HepG2 (cell line): ENCODE results near the gene CCL27. TPM values are rescaled to one million over a fixed set of nuclear protein-coding genes. Genes with fewer than 3 reads are reported as not detected.
A peak's percentile ranks its signal among the peaks of the same experiment; 100 is the strongest.

Source experiments
- AKNA ChIP-seq: sonication (generic); formaldehyde crosslinking; IDR thresholded peaks from 2 replicates; pipeline ENCODE4 v1.4.0; 2020; ENCODE audit warnings: missing genetic modification reagents, borderline replicate concordance
- CBFB ChIP-seq: sonication (generic); formaldehyde crosslinking; IDR thresholded peaks from 2 replicates; pipeline ENCODE4 v1.4.0; 2020; ENCODE audit warnings: missing genetic modification reagents
- DMTF1 ChIP-seq: sonication (generic); formaldehyde crosslinking; IDR thresholded peaks from 2 replicates; pipeline ENCODE4 v1.4.0; 2020; ENCODE audit warnings: mild to moderate bottlenecking, missing genetic modification reagents
- DRAP1 ChIP-seq: IDR thresholded peaks from 2 replicates; pipeline ENCODE4 v1.6.1; 2016; ENCODE audit warnings: missing genetic modification reagents, missing compliant biosample characterization
- EED ChIP-seq: sonication (generic); formaldehyde crosslinking; IDR thresholded peaks from 2 replicates; pipeline ENCODE4 v1.5.0; 2020; ENCODE audit warnings: mild to moderate bottlenecking, missing genetic modification reagents
- NPAS2 ChIP-seq: sonication (generic); formaldehyde crosslinking; IDR thresholded peaks from 2 replicates; pipeline ENCODE4 v1.8.0; 2022; ENCODE audit warnings: mild to moderate bottlenecking, missing genetic modification reagents, borderline replicate concordance
- SAP130 ChIP-seq: IDR thresholded peaks from 2 replicates; pipeline ENCODE4 v1.6.1; 2016; ENCODE audit warnings: low read depth
- SATB2 ChIP-seq: sonication (generic); formaldehyde crosslinking; IDR thresholded peaks from 2 replicates; pipeline ENCODE4 v1.5.0; 2020; ENCODE audit warnings: missing genetic modification reagents
- SIN3A ChIP-seq: IDR thresholded peaks from 2 replicates; pipeline ENCODE4 v1.6.1; 2011; ENCODE audit warnings: low read depth, mild to moderate bottlenecking, control low read depth, low read length, borderline replicate concordance
- SNRNP70 ChIP-seq: fragments of 200-400 bp; formaldehyde crosslinking; IDR thresholded peaks from 2 replicates; pipeline ENCODE4 v1.6.1; 2017; ENCODE audit warnings: mild to moderate bottlenecking, low read depth, low read length, moderate library complexity
- TCF12 ChIP-seq, 2 experiments: fragments of 450-650 bp in 1 of 2; sonication (generic) in 1 of 2; formaldehyde crosslinking in 1 of 2; IDR thresholded peaks; 2 replicates each; pipeline versions ENCODE4 v1.6.1 to v1.8.0; 2017 to 2022; ENCODE audit warnings: antibody characterized with exemption in 1 of 2, mild to moderate bottlenecking in 1 of 2, missing genetic modification reagents in 1 of 2, moderate library complexity in 1 of 2
- YY1 ChIP-seq: IDR thresholded peaks from 2 replicates; pipeline ENCODE4 v1.6.1; 2011; ENCODE audit warnings: low read length, low read depth, moderate library complexity, mild to moderate bottlenecking; ENCODE audit not compliant: insufficient read depth, insufficient replicate concordance
- ZBTB21 ChIP-seq: sonication (generic); formaldehyde crosslinking; IDR thresholded peaks from 2 replicates; pipeline ENCODE4 v1.4.0; 2020; ENCODE audit warnings: missing genetic modification reagents
- ZKSCAN5 ChIP-seq: sonication (generic); formaldehyde crosslinking; IDR thresholded peaks from 2 replicates; pipeline ENCODE4 v1.5.1; 2020; ENCODE audit warnings: mild to moderate bottlenecking, missing genetic modification reagents
- ZMYM4 ChIP-seq: sonication (generic); formaldehyde crosslinking; IDR thresholded peaks from 2 replicates; pipeline ENCODE4 v1.8.1; 2023; ENCODE audit warnings: mild to moderate bottlenecking, missing genetic modification reagents
- ZNF121 ChIP-seq: sonication (generic); formaldehyde crosslinking; IDR thresholded peaks from 2 replicates; pipeline ENCODE4 v1.5.0; 2020; ENCODE audit warnings: mild to moderate bottlenecking, missing genetic modification reagents
- ZNF547 ChIP-seq: sonication (generic); formaldehyde crosslinking; IDR thresholded peaks from 2 replicates; pipeline ENCODE4 v1.5.1; 2020; ENCODE audit warnings: mild to moderate bottlenecking, missing genetic modification reagents
- ZNF615 ChIP-seq: sonication (generic); formaldehyde crosslinking; IDR thresholded peaks from 2 replicates; pipeline ENCODE4 v1.5.0; 2020; ENCODE audit warnings: mild to moderate bottlenecking, missing genetic modification reagents, borderline replicate concordance
- ZNF780A ChIP-seq: sonication (generic); formaldehyde crosslinking; IDR thresholded peaks from 2 replicates; pipeline ENCODE4 v1.8.0; 2022; ENCODE audit warnings: mild to moderate bottlenecking, missing genetic modification reagents, moderate library complexity
- ZNF800 ChIP-seq: sonication (generic); formaldehyde crosslinking; IDR thresholded peaks from 2 replicates; pipeline ENCODE4 v1.4.0; 2020; ENCODE audit warnings: missing genetic modification reagents
- polyA plus RNA-seq, 8 experiments: library from polyadenylated mRNA; depleted of rRNA in 3 of 8; stranded (reverse) in 7 of 8; unstranded in 1 of 8; fragments of >200 nt; fragmentation: Illumina TruSeq in 4 of 8; extraction: Trizol in 4 of 8; gene quantifications; 2 replicates each; pipeline versions ENCODE4 v1.2.1 to v1.2.3, GENCODE V29; 2011 to 2016; ENCODE audit warnings: low read depth in 4 of 8, missing spikeins in 1 of 8, mixed read lengths in 1 of 8; ENCODE audit not compliant: insufficient read depth in 1 of 8
- total RNA-seq, 5 experiments: library from RNA; depleted of rRNA; stranded (reverse); fragments of >200 nt; fragmentation: Illumina TruSeq; extraction: Trizol; gene quantifications; 2 replicates each; pipeline ENCODE4 v1.2.3, GENCODE V29; 2016; ENCODE audit warnings: low read depth in 1 of 5

Gene CCL27
- total and polyA plus RNA-seq, 2 of the 13 experiments (the other 11 are each of a cell fraction or from before 2014, with no cell fraction given), result not detected

- no peak for TF ChIP-seq TCF12 (IDR thresholded peaks at IDR 0.05)
- TF ChIP-seq TCF12 (CRISPR knock-in tag; IDR thresholded peaks at IDR 0.05), result no peak
- TF ChIP-seq ZKSCAN5 (CRISPR knock-in tag), result no peak
- no peak for TF ChIP-seq ZNF780A
- no peak for TF ChIP-seq EED (CRISPR knock-in tag)
- TF ChIP-seq SIN3A, result no peak
- peak; percentile 69 for TF ChIP-seq YY1
- TF ChIP-seq SATB2, result no peak
- TF ChIP-seq ZNF800 (CRISPR knock-in tag), result peak; percentile 69; the same call in 1 of the 2 replicates
- TF ChIP-seq AKNA, result no peak
- TF ChIP-seq SNRNP70, result no peak
- TF ChIP-seq ZMYM4, result peak; percentile 46; the same call in 1 of the 2 replicates
- TF ChIP-seq ZNF547 (CRISPR knock-in tag), result 0 out of 2 replicates have a peak, but pooled peaks have one; percentile 59
- no peak for TF ChIP-seq DMTF1
- no peak for TF ChIP-seq ZNF615
- no peak for TF ChIP-seq ZNF121 (CRISPR knock-in tag)
- TF ChIP-seq ZBTB21 (CRISPR knock-in tag), result no peak
- no peak for TF ChIP-seq CBFB (CRISPR knock-in tag)
- no peak for TF ChIP-seq DRAP1 (CRISPR knock-in tag)
- no peak for TF ChIP-seq NPAS2 (CRISPR knock-in tag)
- no peak for TF ChIP-seq SAP130
Measured at GRCh38 chr9:34675048-34675714, 12.7 kb upstream of the CCL27 start (continued).
